RWPE1 (cell line): Measurements from ENCODE around the gene CSF2.

Experiments
- CTCF ChIA-PET: fragments of 350-600 bp; sonication (Branson Sonifier 250); formaldehyde crosslinking; extraction: SDS; loops from one replicate; lab custom pipeline; 2021; lab: Yijun Ruan, JAX
- POLR2A ChIA-PET: fragments of 400-600 bp; formaldehyde crosslinking; extraction: SDS; loops from one replicate; lab custom pipeline; 2020; ENCODE audit warnings: antibody characterized with exemption; ENCODE audit not compliant: low non-redundant PET; lab: Yijun Ruan, JAX
- DNase-seq: peaks from one replicate; pipeline ENCODE4 v3.0.0; 2012; ENCODE audit warnings: low spot score
- H3K27ac ChIP-seq: fragments of 450-650 bp; 2 replicates; pipeline ENCODE4 v1.5.1; 2017
- TF ChIP-seq, protein P1 (sequence below): fragments of 450-650 bp; conservative IDR thresholded peaks from 2 replicates; pipeline ENCODE4 v1.5.1; 2017; ENCODE audit warnings: low read depth, mild to moderate bottlenecking

Gene CSF2

DNA sequence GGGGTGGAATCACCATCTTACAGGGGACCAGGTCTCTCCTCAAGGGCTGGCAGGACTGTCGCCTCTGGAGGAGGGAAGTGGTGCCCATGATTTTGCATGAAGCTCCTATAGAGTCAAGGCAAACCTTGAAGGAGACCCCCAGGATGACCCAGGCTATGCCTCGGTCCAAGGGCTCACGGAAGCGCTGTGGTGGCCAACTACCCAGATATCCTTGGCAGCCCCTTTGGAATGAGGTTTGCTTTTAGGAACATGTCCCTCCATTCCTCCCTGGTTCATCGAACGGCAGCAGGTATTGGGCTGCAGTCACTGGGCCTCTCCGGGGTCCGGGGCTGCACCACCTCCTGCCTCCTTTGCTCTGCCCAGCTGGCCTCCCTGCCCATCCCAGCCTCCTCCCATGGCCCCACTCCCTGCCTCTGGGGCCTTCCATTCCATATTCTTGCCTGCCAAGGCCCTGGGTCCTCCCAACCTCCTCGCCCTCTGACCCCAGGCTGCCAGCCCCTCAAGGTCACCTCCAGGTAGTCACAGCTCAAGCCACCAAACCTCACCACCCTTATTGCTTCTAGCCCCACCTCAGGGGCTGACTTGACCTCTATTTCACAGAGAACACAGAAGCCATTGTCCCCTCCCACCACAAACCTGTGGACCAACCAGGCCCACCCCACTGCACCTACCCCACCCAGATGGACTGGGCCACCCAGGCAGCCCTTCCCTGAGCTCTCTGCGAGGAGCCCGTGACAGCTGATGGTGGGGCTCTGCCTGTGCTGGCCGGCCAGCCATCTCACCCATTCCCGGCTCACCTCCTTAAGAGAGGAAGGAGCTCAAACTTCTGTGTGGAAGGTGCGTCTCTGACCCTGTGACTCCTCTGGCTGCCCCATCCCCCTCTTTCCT lies 16.7 kb upstream of the CSF2 start:
- CTCF ChIA-PET = interaction anchor here (0.6 kb wide), 1 partner anchor 280 kb away, joined by 4 read pairs; no protein-coding TSS in a partner anchor

DNA sequence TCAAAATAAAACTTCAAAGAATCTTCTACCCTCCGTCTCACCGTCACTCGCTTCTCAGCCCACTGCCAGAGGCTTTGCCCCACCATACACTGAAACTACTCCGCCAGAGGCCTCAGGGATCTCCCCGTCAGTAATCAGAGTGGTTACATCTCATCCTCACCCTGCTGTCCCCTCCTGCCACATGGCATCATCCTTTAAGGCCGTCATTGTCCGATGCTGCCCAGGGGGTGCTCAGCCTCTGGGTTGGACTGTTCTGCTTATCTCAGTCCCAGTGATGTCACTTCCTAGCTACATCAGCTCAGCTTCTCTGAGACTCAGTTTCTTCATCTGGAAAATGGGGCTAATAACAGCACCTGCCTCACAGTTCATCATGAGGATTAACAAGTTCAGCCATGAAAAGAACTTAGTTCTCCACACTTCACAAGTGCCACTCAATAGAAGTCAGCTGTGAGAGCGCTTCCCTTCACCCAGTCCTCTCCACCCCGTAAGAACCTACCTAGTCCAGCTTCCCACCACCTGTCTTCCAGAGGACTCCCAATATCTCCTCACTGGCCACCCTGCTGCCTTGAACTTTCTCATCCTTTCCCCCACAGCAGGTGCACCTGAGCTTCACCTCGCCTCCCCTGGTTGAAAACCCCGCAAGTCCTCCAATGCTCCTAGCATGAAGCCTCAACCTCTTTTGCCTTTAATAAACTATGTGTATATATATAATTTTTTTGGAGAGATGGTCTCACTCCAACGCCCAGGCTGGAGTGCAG lies 15.9 kb upstream of the CSF2 start:
- POLR2A ChIA-PET = no interaction called here
- TF ChIP-seq, protein P1, sequence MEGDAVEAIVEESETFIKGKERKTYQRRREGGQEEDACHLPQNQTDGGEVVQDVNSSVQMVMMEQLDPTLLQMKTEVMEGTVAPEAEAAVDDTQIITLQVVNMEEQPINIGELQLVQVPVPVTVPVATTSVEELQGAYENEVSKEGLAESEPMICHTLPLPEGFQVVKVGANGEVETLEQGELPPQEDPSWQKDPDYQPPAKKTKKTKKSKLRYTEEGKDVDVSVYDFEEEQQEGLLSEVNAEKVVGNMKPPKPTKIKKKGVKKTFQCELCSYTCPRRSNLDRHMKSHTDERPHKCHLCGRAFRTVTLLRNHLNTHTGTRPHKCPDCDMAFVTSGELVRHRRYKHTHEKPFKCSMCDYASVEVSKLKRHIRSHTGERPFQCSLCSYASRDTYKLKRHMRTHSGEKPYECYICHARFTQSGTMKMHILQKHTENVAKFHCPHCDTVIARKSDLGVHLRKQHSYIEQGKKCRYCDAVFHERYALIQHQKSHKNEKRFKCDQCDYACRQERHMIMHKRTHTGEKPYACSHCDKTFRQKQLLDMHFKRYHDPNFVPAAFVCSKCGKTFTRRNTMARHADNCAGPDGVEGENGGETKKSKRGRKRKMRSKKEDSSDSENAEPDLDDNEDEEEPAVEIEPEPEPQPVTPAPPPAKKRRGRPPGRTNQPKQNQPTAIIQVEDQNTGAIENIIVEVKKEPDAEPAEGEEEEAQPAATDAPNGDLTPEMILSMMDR = no peak
- H3K27ac ChIP-seq = no peak overlapping the region
- DNase-seq = no peak
- CTCF ChIA-PET = interaction anchor here (0.6 to 0.9 kb wide), 3 partner anchors 23 to 698 kb away, joined by 3 read pairs; no protein-coding TSS in a partner anchor

More for the DNA sequence above, 16.7 kb upstream of the CSF2 start:
- POLR2A ChIA-PET = no interaction called here
- no peak for DNase-seq
- H3K27ac ChIP-seq = no peak overlapping the region
- TF ChIP-seq, protein P1 = no peak

DNA sequence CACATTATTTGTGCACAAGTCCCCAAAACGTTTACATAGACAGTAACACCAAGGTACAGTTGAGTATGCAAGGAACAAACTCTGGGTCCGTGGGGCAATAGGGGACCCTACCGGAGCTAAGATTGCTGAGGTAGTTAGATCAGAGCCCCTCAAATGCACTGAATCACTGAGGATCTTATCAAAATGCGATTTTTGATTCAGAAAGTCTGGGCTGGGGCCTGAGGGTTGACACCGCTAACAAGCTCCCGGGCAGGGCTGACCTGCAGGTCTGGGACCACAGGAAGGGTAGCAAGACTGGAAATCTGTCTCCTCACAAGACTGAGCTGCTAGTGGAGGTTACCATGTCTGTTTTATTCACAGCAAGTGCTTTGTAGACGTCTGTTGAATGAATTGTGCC lies 14.9 kb upstream of the CSF2 start:
- CTCF ChIA-PET = interaction anchor here (0.6 to 0.9 kb wide), 3 partner anchors 22 to 697 kb away, joined by 3 read pairs; no protein-coding TSS in a partner anchor

DNA sequence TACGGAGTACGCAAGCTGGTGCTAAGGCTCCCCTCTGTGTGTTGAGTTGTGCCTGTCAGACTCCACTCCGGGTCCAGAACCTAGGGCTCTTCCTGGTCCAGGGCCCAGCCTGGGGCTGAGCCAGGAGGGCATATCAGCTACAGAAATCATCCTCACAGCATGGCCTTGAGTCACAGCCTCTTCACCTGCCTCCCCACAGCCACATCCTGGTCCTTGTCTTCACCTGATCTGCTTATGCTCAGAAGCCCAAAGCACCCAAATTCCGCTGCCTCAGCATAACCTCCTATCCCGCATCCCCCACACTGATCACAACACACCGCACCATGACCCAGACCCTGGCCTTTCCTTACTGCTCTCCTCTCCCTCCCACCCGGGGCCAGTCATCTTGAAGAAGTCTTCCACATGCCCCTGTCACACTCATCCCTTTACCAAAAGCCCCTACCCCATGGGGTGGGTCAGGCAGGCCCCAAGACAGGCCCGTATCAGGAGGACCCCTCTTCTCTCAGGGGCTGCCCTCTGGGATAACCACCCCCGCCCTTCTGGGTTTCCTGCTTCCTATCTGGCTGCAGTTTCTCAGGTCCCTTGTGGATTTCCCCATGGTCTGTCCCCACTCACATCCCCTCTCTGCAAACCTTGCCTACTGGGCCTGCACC lies 14.4 kb upstream of the CSF2 start:
- POLR2A ChIA-PET = no interaction called here
- CTCF ChIA-PET = no interaction called here
- DNase-seq = no peak
- TF ChIP-seq, protein P1 = no peak
- H3K27ac ChIP-seq = no peak overlapping the region

More for the DNA sequence above, 14.9 kb upstream of the CSF2 start:
- no peak overlapping the region for H3K27ac ChIP-seq
- TF ChIP-seq, protein P1 = no peak
- DNase-seq = no peak
- POLR2A ChIA-PET = no interaction called here

DNA sequence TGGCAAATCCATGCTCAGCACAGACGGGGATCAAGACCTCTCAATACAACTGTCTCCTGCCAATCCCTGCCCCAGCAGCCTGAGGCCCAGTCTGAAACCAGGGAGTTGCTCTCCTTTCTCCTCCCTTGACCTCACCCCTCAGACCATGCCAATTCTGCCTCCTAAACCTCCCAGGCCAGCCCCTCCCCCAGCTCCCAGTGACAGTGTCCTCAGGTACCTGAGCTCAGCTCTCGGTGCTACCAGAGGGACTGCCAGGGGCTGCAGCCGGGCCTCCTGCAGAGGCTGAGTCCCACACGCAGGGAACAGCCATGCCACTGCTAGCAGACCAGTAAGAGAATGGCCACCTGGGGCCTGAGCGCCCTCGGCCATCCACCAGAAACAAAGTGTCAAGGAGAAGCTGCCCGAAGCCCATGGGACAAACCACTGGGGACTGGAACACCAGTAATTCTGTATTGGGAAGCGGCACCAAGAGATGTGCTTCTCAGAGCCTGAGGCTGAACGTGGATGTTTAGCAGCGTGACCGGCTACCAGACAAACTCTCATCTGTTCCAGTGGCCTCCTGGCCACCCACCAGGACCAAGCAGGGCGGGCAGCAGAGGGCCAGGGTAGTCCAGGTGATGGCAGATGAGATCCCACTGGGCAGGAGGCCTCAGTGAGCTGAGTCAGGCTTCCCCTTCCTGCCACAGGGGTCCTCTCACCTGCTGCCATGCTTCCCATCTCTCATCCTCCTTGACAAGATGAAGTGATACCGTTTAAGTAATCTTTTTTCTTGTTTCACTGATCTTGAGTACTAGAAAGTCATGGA lies 13.7 kb upstream of the CSF2 start:
- POLR2A ChIA-PET = no interaction called here

More for the DNA sequence above, 13.7 kb upstream of the CSF2 start:
- TF ChIP-seq, protein P1 = no peak
- CTCF ChIA-PET = no interaction called here
- no peak for DNase-seq
- H3K27ac ChIP-seq = no peak overlapping the region
